C4-2B (cell line): Measurements from ENCODE around the gene PDE8B.

Source experiments
- H3K27ac ChIP-seq: fragments of 450-650 bp; 2 replicates; pipeline ENCODE4 v1.5.1; 2017
- ZFX ChIP-seq: fragments of 450-650 bp; IDR thresholded peaks from 2 replicates; pipeline ENCODE4 v1.6.1; 2017
- TF ChIP-seq, protein P1 (sequence below): fragments of 450-650 bp; conservative IDR thresholded peaks from 2 replicates; pipeline ENCODE4 v1.5.1; 2017; ENCODE audit warnings: mild to moderate bottlenecking

The PDE8B gene, protein sequence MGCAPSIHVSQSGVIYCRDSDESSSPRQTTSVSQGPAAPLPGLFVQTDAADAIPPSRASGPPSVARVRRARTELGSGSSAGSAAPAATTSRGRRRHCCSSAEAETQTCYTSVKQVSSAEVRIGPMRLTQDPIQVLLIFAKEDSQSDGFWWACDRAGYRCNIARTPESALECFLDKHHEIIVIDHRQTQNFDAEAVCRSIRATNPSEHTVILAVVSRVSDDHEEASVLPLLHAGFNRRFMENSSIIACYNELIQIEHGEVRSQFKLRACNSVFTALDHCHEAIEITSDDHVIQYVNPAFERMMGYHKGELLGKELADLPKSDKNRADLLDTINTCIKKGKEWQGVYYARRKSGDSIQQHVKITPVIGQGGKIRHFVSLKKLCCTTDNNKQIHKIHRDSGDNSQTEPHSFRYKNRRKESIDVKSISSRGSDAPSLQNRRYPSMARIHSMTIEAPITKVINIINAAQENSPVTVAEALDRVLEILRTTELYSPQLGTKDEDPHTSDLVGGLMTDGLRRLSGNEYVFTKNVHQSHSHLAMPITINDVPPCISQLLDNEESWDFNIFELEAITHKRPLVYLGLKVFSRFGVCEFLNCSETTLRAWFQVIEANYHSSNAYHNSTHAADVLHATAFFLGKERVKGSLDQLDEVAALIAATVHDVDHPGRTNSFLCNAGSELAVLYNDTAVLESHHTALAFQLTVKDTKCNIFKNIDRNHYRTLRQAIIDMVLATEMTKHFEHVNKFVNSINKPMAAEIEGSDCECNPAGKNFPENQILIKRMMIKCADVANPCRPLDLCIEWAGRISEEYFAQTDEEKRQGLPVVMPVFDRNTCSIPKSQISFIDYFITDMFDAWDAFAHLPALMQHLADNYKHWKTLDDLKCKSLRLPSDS

DNA sequence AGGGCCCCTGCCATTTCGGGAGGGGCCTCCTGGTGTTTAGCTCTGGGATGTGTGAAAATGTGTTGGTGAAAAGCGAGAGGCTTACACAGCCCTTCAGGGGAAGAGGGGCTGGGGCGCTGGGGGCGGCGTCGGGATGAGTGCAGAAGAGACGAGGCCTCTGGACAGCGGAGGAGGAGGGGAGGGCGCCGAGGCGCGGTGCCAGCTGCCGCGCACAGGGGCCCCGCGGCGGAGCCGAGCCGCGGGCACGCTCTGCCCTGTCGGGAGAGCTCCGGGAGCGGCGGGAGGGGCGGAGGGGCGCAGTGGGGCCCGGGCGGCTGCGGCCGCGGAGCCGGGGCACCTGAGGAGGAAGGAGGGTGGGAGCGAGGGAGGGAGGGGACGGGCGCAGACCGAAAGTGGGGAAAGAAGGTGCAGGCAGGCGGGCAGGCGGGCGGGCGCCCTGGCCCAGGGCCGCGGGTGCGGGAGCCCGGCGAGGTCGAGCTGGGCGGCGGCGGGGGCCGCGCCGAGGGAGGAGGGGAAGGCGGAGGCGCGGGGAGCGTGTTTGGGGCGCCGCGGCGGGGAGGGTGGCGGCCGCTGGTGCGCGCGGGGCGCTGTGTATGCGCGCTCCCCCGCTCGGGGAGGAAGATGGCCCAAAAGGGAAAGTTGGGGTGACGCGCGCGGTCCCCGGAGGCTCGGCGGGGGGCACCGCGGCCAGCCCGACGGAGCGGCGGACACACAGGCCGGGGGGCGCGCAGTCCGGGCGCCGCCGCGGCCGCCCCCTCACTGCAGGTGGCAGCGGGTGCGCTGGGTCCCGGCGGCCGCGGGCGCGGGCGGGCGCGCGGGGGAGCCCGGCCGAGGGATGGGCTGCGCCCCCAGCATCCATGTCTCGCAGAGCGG lies at the start of gene PDE8B:
Gene PDE8B (plus strand): TSS at position 590 of the 873 bp plus-strand sequence. CDS start 246 bp downstream, at position 836.
- TF ChIP-seq ZFX, result no peak
- TF ChIP-seq, protein P1, sequence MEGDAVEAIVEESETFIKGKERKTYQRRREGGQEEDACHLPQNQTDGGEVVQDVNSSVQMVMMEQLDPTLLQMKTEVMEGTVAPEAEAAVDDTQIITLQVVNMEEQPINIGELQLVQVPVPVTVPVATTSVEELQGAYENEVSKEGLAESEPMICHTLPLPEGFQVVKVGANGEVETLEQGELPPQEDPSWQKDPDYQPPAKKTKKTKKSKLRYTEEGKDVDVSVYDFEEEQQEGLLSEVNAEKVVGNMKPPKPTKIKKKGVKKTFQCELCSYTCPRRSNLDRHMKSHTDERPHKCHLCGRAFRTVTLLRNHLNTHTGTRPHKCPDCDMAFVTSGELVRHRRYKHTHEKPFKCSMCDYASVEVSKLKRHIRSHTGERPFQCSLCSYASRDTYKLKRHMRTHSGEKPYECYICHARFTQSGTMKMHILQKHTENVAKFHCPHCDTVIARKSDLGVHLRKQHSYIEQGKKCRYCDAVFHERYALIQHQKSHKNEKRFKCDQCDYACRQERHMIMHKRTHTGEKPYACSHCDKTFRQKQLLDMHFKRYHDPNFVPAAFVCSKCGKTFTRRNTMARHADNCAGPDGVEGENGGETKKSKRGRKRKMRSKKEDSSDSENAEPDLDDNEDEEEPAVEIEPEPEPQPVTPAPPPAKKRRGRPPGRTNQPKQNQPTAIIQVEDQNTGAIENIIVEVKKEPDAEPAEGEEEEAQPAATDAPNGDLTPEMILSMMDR, result no peak
- H3K27ac ChIP-seq, result peak within 1 kb of the TSS; percentile 13; the same call in 1 of the 2 replicates

DNA sequence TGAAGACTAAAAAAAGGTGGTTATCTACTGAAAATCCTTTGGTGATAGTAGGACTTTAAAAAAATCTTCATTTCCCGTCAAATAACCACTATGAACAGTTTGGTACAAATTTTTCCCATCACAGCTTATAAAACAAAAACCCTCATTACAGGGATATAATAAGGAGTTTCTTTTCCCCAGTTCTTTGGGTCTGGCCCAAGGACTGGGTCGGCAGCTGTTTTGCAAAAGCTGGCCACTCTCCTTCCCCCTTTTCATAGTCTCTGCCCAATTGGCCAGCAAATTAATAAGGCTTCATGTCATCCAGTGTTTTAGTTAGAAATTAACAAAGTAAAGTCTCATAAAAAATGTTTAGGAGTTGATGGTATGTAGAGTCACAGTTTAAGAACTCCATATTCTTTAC lies 47.0 kb upstream of the PDE8B start:
- no peak for TF ChIP-seq ZFX
- no peak overlapping the region for H3K27ac ChIP-seq

DNA sequence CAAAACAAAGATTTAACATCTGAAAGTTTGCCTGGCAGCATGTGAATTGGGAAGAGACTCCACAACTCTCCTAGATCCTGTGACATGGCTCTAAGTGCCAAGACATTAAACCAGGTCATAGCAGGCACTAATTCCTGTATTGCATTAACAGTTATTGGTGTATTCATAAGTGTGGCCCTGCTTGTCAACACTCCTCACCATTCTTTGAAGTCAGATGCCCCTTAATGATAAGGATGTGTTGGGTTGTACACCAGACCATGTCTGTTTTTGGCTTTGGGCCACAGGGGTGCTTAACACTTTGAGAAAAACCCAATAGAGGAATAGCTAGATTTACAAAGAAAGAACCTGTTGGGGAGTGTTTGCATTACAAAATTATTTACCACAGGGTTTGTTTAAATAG lies 43.4 kb upstream of the PDE8B start:
- TF ChIP-seq, protein P1, result no peak
- no peak for TF ChIP-seq ZFX
- H3K27ac ChIP-seq, result peak overlapping the region; percentile 89

DNA sequence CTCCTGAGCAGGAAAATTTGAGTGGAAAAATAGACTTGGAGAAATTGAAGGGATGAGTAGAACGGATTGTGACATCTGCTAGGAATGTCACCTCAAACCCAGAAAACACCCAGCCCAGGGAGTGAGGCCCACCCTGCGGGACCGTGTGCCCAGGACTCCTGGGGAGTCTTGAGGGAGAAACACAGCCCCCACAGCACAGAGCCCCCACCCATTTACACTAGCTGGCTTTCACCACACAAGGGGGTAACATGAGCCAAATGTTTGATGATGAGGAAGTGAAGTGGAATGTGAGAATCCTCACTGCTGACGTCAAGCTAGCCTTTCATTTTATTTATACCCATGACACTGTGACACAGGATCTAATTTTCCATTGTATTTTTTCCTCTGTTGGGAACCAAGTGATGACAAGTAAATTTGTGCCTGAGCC lies 42.8 kb upstream of the PDE8B start:
- no peak for TF ChIP-seq ZFX
- TF ChIP-seq, protein P1, result no peak
- peak overlapping the region; percentile 89 for H3K27ac ChIP-seq

DNA sequence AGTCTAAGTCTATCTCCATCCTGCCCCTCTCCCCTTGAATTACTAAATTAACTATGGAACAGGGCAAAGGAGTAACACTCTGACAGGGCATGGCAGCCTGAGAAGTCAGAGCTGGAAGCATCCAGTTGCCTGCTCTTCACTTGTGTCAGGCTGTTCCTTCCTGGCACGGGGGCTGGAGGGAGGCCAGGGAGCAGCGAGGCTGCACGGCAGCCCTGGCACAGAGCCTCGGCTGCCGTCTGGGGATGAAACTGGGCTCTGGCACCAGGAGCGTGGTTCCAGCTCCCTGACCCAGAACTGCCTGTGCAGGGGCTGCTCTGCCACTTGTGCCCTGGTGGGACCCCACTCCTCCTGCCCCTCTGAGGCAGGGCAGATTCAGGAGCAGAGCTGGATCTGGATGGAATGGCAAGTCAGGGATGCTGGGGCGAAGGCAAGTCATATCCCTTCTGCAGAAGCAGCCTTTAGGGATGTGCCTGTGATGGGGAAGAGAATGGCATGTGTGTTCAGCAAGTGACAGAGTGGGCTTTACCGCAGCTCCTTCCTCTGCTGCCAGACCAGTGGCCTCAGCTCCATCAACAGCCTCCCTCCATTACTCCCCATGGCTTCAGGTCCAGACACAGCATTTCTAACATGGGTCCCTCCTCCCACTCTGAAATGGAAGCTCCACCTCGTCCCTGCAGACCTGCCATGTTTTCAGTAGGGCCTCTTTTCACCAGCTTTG lies 42.2 kb upstream of the PDE8B start:
- no peak for TF ChIP-seq ZFX
- TF ChIP-seq, protein P1, result no peak

DNA sequence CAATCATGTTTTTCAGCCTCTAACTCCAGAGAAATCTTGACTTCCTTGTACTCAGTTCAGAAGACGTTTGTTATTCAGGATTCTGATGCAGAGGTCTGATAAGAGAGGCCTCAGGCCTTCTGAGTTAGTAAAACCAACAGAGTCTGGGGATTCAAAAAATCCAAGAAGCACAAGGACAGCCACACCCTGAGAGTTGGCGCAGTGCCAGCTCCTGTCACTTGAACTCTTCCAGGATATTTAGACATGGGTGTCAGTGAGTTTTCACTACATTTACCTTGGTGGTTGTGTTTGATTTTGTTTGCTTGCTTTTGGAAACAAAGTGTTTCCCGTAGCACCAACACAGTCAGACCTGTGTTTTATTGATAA lies 41.6 kb upstream of the PDE8B start:
- peak overlapping the region; percentile 89 for H3K27ac ChIP-seq
- TF ChIP-seq, protein P1, result no peak
- TF ChIP-seq ZFX, result no peak

More for the DNA sequence above, 42.2 kb upstream of the PDE8B start:
- H3K27ac ChIP-seq, result peak overlapping the region; percentile 89
